ENCODE measurements around the gene PRKAG1. TPM values are rescaled to one million over a fixed set of nuclear protein-coding genes. Genes with fewer than 3 reads are reported as not detected.

PRKAG1 gene
- total RNA-seq, 2 donors from 2014 or later = 52.2 to 57.3 TPM

DNA sequence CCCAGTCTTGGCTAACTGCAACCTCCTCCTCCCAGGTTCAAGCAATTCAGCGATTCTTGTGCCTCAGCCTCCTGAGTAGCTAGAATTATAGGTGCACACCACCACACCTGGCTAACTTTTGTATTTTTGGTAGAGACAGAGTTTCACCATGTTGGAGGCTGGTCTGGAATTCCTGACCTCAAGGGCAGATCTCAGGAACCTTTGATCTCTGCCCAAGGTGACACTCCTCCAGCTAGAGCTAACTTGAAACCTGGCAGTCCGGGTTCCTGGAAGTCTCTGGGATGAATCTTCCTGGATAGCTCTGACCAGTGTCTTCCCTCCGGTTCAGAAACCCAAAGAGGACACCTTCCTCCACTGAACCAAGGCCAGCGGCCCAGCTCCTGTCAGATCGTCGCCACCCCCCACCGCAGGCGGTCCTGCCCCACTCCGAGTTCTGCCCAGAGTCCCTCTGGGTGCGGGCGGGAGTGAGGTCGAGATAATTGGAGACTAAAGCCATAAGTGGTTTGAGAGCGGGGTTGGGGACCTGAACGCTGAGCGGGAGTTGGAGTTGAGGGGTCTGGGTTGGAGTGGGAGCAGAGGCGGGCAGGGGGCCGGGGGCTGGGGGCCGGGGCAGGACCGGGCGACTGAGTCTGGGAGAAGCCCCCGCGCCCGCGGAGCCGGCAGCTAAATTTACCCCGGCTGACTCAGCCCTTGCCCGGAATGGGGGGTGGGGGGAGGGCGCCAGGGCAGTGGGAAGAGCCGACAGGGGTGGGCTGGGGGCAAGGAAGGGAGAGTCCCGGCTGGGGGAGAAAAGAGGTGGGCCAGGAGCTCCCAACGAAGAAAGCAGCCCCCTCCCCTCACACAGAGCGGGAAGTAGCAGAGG is 24.1 kb downstream of the PRKAG1 start:
- intact Hi-C loops (cut with DNase I) = no loop called here
- DNase-seq (ENCODE audit: low spot score) = no peak

DNA sequence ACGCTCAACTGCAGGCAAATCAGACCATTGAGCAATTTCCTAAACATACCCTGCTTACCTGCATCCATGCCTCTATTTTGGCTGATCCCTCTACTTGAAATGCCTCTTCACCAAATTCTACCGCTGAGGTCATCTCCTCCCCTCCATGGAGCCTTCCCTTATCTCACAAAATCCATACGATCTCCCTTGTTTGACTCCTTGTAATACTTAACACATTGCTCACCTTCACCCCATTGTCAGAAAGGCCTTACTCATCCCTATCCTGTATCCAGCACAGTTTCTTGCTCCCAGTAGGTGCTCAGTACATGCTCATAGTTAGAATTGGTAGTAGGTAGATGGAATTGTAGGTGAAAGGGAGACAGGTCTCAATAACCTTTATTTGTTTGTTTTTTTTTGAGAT is 24.8 kb downstream of the PRKAG1 start:
- no peak for DNase-seq (ENCODE audit: low spot score)
- intact Hi-C loops (cut with DNase I) = no loop called here

DNA sequence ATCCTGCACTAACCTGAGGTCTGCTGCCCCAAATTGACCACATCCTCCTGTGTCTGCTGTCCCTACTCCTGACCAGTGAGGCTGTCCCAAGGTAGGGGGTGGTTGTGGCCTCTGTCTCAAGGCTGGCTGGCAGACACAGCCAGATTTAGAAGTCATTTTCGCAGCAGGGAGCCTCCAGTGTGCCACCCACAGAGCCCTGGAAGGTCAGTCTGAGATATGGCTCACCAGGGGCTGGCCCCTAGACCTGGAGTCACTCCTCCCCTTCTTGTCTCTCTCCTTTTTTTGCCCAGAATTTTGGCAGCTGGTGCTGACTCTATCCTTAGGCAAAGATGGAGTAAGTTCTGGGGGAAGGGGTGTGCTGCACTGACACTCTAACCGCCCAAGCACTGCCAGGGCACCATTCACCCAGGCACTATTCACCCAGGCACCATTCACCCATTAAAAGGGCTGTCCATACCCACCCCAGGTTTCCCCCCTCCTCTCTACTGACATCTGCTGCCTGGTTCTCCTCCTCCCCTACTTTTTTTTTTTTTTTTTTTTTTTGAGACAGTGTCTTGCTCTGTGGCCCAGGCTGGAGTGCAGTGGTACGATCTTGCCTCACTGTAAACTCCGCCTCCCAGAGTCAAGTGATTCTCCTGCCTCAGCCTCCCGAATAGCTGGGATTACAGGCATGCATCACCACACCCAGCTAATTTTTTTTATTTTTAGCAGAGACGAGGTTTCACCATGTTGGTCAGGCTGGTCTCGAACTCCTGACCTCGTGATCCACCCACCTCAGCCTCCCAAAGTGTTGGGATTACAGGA is 27.1 kb downstream of the PRKAG1 start:
- peak; percentile 34 for DNase-seq (ENCODE audit: low spot score)

DNA sequence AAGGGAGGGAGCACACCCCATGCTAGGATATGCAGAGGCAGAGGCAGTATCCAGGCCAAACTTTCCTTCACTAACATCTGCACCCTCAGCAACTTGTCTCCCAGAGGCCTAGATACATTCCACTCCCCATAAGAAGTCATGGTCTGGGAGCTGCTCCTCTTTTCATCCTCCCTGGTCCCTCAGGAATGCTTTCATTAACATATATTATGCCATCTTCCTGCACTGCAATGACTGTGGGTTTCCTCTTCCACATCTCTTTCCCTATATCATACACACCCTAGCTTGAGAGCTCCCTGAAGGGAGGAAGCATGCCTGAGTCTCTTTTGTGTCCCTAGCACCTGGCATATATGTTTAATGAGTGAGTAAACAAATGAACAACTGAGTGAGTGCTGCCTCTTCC is 28.0 kb downstream of the PRKAG1 start:
- intact Hi-C loops (cut with DNase I) = no loop called here
- no peak for DNase-seq (ENCODE audit: low spot score)

More for the DNA sequence above, 27.1 kb downstream of the PRKAG1 start:
- intact Hi-C loops (cut with DNase I) = no loop called here

DNA sequence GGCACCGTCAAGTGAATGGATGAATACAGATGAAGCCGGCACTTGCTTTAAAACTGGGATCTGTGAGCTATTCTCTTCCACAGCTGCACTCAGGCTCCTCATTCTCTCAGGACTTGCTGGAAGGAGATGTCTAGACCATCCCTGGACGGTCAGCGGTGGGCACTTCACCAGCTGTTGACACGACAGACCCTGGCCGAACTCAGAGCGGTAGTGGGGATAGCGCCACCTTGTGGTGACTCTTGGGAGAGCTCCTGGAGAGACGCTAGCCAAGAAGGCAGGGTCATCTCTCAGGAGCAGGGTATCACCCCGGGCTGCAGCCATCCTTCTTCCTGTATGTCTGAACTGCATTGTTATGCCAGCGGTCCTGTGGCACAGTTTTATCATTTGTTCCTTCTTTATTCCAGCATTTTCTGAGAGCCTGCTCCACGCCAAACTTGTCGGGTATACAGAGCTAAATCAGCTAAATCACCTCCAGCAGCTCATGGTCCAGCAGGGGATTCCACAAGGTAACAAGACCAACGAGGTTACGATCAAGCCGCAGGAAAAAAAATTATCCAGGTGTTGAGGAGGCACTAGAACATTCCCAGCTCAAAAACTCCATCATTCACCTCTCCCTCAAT is 30.4 kb downstream of the PRKAG1 start:
- intact Hi-C loops (cut with DNase I) = no loop called here
- peak; percentile 89 for DNase-seq (ENCODE audit: low spot score)

DNA sequence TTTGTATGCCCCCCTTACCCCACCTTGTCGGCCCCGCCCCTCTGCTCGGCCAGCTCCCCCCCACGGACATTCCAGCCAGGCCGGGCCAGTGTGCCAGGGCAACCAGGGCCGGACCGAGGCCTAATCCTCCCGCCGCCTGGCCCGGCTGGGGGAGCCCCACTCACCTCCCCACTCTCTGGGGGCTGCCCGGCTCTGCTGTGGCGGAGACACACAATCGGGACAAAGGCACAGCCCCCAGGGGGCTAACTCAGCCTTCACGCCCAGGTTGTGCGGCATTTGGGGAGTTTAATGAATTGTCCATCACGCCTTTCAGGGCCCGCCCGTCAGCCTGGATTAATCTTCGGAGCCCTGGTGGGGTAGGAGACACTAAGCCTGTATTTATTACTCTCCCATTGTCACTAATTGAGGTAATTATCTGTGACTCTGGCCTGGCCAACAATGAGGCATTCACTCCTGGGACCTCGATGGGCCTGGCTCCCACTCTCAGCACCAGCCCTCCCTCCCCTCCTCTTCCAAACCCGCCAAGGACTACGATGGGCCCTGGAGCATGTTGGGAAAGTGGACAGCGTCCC is 31.8 kb downstream of the PRKAG1 start:
- DNase-seq (ENCODE audit: low spot score) = peak; percentile 76
- intact Hi-C loops (cut with DNase I) = no loop called here

DNA sequence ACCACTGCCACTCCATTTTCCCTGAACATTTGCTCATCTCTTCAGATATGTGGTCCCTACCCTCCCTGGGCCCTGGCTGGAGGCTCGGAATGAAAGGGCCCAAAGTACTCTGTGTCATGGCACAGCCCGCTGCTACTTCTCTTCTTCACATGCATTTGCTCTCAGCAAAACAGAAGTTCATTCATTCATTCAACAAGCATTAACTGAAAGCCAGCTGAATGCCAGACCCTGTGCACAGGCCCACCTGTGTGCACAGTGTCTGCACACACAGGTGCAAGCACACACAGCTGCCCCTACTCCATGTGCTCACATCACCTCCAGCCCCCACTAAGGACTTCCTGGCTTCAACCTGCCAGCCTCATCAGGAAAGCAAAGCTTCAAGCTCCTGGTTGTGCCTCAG is 32.7 kb downstream of the PRKAG1 start:
- intact Hi-C loops (cut with DNase I) = no loop called here
- DNase-seq (ENCODE audit: low spot score) = peak; percentile 57

DNA sequence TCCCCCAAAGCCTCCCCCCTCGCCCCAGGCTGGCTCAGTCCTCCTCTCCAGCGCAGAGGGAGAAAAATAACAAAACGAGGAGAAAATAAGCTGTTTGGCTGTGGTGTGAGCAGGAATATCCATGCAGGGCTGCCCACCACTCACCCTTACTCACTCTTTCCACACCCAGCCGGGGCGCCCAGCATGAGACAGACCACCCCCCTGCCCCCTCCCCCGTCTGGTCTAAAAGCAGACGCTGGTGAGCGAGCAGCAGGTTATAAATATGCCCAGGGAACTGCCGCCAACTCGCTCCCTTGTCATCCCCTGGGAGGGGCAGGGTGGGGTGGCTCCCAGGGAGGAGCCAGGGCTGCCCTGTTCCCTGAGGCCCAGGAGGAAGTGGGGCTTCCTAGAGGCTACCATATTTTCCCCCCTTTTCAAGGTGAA is 33.1 kb downstream of the PRKAG1 start:
- peak; percentile 71 for DNase-seq (ENCODE audit: low spot score)
- intact Hi-C loops (cut with DNase I) = no loop called here

DNA sequence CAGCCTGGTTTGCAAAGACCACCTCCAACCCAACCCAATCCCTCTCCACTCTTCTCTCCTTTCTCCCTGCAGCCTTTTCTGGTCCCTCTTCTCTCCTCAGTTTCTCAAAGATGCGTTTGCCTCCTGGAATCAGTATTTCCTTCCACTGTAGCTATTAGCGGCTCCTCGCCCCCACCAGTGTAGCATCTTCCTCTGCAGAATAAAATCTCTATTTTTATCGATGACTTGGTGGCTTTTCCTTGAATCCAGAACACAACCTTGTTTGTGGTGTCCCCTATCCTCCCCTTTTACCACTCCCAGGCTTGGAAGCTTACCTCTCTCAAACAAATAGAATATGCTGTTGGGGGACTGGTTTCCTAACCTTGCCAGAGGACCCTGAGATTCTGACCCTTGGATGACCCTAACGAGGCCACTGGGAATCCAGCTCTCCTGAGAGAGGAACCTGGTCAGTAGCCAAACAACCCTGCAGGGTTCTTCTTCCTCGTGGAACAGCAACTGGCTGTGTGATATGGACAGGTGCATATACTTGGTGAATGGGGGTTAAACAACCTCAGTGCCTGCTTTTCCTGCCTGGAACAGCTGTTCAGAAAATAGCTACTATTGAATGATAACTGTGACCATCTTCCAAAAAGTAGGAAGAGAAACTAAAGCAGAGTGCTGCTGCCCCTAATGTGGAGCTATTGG is 36.0 kb downstream of the PRKAG1 start:
- intact Hi-C loops (cut with DNase I) = no loop called here

DNA sequence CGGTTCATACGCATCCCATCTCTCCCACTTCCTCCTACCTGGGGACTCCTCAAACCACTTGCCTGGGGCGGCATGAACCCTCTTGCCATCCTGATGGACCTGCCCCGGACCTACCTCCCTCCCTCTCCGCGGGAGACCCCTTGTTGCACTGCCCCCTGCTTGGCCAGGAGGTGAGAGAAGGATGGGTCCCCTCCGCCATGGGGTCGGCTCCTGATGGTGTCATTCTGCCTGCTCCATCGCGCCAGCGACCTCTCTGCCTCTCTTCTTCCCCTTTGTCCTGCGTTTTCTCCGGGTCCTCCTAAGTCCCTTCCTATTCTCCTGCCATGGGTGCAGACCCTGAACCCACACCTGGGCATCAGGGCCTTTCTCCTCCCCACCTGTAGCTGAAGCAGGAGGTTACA is 36.8 kb downstream of the PRKAG1 start:
- intact Hi-C loops (cut with DNase I) = no loop called here
- DNase-seq (ENCODE audit: low spot score) = peak; percentile 73

More for the DNA sequence above, 36.0 kb downstream of the PRKAG1 start:
- DNase-seq (ENCODE audit: low spot score) = no peak

DNA sequence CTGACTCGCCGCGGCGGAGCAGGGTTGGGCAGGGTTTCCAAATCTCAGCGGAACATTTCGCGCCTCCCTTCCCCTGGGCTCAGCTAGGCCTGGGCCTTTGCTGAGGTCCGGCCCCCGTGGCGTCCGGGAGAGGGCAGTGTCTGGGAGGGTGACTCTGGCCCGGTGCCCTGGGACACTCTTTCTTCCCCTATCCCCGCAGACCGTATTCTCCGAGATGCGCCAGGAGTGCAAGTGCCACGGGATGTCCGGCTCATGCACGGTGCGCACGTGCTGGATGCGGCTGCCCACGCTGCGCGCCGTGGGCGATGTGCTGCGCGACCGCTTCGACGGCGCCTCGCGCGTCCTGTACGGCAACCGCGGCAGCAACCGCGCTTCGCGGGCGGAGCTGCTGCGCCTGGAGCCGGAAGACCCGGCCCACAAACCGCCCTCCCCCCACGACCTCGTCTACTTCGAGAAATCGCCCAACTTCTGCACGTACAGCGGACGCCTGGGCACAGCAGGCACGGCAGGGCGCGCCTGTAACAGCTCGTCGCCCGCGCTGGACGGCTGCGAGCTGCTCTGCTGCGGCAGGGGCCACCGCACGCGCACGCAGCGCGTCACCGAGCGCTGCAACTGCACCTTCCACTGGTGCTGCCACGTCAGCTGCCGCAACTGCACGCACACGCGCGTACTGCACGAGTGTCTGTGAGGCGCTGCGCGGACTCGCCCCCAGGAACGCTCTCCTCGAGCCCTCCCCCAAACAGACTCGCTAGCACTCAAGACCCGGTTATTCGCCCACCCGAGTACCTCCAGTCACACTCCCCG is 37.4 kb downstream of the PRKAG1 start:
- intact Hi-C loops (cut with DNase I) = no loop called here
- peak; percentile 83 for DNase-seq (ENCODE audit: low spot score)

DNA sequence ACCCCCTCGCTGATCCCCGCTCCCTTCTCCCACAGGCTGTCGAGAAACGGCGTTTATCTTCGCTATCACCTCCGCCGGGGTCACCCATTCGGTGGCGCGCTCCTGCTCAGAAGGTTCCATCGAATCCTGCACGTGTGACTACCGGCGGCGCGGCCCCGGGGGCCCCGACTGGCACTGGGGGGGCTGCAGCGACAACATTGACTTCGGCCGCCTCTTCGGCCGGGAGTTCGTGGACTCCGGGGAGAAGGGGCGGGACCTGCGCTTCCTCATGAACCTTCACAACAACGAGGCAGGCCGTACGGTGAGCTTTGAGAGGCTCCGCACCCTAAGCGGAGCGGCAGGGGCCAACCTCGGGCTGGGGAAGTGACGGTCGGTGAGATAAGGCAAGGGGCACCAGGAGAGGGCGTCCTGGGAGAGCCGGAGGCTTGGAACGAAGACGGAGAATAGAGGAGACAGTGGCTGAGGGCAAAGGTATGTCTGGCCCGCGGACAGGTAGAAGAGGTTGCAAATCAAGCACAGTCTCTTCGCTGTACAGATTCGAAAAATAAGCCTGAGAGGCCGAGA is 38.1 kb downstream of the PRKAG1 start:
- DNase-seq (ENCODE audit: low spot score) = peak; percentile 81
- intact Hi-C loops (cut with DNase I) = no loop called here

DNA sequence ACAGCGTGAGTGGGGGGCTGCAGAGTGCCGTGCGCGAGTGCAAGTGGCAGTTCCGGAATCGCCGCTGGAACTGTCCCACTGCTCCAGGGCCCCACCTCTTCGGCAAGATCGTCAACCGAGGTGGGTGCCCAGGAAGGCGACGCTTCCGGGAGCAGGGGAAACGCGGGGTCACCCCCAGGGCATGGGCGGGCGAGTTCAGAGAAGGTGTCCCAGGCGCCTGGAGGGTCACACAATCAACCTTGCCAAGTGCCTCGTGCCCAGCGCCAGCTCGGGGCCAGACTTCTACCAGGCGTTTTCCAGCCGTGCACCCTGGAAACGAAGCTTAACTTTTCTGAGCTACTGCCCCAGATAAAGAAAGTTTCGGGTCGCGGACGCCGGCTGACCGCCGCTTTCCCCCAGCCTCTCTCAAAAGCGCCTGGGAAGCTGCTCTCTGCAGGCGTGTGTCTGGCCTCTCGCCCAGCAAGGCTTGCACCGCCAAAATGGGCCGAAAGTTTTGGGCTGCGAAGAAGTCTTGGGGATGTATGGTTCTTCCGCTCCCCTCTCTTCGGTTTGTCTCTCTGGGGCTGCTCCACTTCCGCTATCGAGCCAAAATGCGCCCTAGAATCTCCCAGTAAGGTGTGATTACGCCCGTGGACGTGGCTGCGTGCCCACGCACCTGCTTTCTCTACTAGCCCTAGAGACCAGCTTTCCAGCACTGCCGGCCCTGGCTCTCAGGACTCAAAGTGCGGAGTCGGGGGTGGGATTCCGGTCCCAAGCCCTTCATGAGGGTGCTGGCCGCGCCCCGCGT is 38.8 kb downstream of the PRKAG1 start:
- DNase-seq (ENCODE audit: low spot score) = peak; percentile 79
- intact Hi-C loops (cut with DNase I) = no loop called here

DNA sequence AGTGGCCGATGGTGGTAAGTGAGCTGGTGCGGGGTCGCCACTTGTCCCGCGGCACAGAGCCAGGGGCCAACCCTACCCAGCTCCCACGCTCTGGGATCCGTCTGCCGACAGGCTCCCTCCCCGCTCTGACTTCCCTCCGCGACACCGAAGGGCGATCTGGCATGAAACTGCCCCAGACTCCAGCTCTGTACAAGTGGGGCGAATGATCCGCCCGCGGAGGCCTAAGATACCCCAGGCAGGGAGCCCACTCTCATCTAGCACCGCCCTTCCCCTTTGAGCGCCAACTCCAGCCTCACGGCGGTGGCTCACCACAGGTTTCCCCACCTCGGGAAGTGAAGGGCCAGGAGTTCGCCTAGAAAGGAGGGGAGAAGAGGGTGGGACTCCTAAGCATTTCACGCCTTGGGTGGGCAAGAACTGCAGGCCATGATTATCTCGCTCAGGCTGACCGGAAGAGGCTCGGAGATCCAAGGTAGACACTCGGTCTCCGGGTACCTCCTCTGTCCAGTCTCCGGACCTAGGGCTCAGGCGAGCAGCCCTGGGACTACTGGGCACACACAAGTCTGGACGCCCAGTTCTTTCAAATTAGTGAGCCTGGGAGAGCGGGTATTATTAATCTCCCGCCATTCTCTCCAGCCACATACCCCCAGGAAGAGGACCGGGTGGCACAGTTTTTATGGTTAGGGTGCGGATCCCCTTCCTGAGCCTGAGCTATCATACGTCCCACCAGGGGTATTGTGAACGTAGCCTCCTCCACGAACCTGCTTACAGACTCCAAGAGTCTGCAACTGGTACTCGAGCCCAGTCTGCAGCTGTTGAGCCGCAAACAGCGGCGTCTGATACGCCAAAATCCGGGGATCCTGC is 39.6 kb downstream of the PRKAG1 start:
- no peak for DNase-seq (ENCODE audit: low spot score)
- intact Hi-C loops (cut with DNase I) = no loop called here

DNA sequence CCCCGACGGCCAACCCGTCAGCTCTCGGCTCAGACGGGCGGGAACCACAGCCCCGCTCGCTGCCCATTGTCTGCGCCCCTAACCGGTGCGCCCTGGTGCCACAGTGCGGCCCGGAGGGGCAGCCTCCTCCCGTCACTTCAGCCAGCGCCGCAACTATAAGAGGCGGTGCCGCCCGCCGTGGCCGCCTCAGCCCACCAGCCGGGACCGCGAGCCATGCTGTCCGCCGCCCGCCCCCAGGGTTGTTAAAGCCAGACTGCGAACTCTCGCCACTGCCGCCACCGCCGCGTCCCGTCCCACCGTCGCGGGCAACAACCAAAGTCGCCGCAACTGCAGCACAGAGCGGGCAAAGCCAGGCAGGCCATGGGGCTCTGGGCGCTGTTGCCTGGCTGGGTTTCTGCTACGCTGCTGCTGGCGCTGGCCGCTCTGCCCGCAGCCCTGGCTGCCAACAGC is 40.3 kb downstream of the PRKAG1 start, which contains the start of gene WNT1:
Gene WNT1 (plus strand): TSS at position 32 of the 450 bp plus-strand sequence. CDS start 329 bp downstream, at position 361.
- peak; percentile 81 for DNase-seq (ENCODE audit: low spot score)
- intact Hi-C loops (cut with DNase I) = no loop called here

Data from posterior vena cava (tissue), 2 donors.